Fibroblast of the aortic adventitia (primary cell): ENCODE measurements around the gene ORMDL3. TPM values are rescaled to one million over a fixed set of nuclear protein-coding genes. Genes with fewer than 3 reads are reported as not detected.
A peak's percentile ranks its signal among the peaks of the same experiment; 100 is the strongest.
"Not testable (repeated sequence)": the region's sequence is repeated elsewhere in the genome, so short reads cannot be mapped to it uniquely, and the experiment has no call there.

Experiments used
- DNase-seq: peaks from one replicate; pipeline ENCODE4 v3.0.0-alpha.2; 2010; ENCODE audit warnings: low read depth
- H3K4me3 ChIP-seq: 2 replicates; pipeline ENCODE4 v1.5.1; 2011; ENCODE audit warnings: low read depth, mild to moderate bottlenecking, control low read depth, low read length, moderate library complexity
- CTCF ChIP-seq: IDR thresholded peaks from 2 replicates; pipeline ENCODE4 v1.5.1; 2011; ENCODE audit warnings: mild to moderate bottlenecking, low read length, control low read depth, inconsistent platforms; ENCODE audit not compliant: insufficient read depth
- total RNA-seq: library from RNA; depleted of rRNA; stranded (reverse); fragments of >200 nt; gene quantifications from 2 replicates; pipeline ENCODE4 v1.2.3, GENCODE V29; 2012; ENCODE audit warnings: low replicate concordance

The ORMDL3 gene
- total RNA-seq, 1 donor = 46.9 TPM

GRCh38 chr17:39951924-39952679, 24.7 kb upstream of the ORMDL3 start:
- H3K4me3 ChIP-seq = peak overlapping the region; percentile 61
- TF ChIP-seq CTCF = no peak
- DNase-seq = no peak

GRCh38 chr17:39950871-39951348, 23.5 kb upstream of the ORMDL3 start:
- peak; percentile 35 for DNase-seq
- no peak for TF ChIP-seq CTCF
- no peak overlapping the region for H3K4me3 ChIP-seq

- H3K4me3 ChIP-seq = no peak overlapping the region
- no peak for TF ChIP-seq CTCF
- DNase-seq = no peak
Measured at GRCh38 chr17:39949028-39949427, 21.6 kb upstream of the ORMDL3 start.

- not testable (repeated sequence) for DNase-seq
Measured at GRCh38 chr17:39948489-39948828, 21.1 kb upstream of the ORMDL3 start.

GRCh38 chr17:39946551-39947330, 19.3 kb upstream of the ORMDL3 start:
- H3K4me3 ChIP-seq = no peak overlapping the region

More at GRCh38 chr17:39948489-39948828, 21.1 kb upstream of the ORMDL3 start:
- not testable (repeated sequence) for H3K4me3 ChIP-seq

GRCh38 chr17:39944393-39944711, 17.0 kb upstream of the ORMDL3 start:
- no peak overlapping the region for H3K4me3 ChIP-seq

More at GRCh38 chr17:39946551-39947330, 19.3 kb upstream of the ORMDL3 start:
- no peak for TF ChIP-seq CTCF
- no peak for DNase-seq

More at GRCh38 chr17:39944393-39944711, 17.0 kb upstream of the ORMDL3 start:
- DNase-seq = no peak
- no peak for TF ChIP-seq CTCF
